ENCODE measurements around the gene LRG1. TPM values are rescaled to one million over a fixed set of nuclear protein-coding genes. Genes with fewer than 3 reads are reported as not detected.

The LRG1 gene, protein sequence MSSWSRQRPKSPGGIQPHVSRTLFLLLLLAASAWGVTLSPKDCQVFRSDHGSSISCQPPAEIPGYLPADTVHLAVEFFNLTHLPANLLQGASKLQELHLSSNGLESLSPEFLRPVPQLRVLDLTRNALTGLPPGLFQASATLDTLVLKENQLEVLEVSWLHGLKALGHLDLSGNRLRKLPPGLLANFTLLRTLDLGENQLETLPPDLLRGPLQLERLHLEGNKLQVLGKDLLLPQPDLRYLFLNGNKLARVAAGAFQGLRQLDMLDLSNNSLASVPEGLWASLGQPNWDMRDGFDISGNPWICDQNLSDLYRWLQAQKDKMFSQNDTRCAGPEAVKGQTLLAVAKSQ
- total RNA-seq (1 to 10 TPM in 1 of 2 donors, under 1 TPM in 1; 0.39 to 1.3 TPM), polyA plus RNA-seq (ENCODE audit: insufficient read length in 2 of 2) (under 1 TPM; 0.36 to 0.54 TPM)
- long read RNA-seq, donor 1 = 0 reads
- long read RNA-seq, donor 2 = 0 reads
- long read RNA-seq, donor 3 = 0 reads
- long read RNA-seq, donor 4 = 0 reads

DNA sequence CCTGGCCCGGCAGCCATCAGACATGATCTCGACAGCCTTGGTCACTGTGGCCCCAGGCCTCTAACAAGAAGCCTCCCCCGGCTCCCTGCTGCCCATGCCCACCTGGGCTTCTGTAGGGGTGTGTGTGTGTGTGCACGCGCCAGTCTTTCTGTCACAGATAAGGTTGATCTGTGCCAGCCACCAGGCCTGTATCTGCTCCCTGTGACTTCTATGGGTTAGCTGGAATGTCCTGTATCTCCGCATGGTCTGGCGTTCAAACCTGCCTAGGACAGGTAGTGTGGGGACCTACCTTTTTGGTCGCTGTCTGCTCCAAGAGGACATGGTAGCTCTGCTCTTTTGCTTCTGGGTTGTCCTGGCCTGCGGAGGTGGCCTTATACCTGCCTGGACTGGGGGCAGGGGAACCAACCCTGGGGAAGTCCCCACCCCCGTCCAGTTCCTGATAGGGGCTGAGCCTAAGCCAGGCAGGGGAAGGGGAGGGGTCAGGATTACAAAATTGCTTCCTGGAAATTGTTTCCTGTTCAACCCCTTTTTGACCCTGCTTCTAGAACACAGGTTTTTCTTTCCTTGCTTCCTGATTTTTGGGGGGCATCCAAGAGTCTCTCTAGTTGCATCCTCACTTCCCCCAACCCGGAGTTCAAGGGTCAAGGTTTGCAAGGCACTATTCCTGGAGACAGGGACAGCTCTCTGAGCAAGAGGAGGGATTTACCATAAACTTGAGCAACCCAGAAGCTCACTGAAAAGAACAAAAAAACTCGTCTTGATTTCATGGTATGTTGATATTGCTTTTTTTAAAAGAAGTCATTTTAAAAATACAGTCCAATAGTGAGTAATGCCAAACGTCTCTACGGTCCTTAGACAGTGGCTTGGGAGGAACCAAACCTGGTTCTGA is at the start of gene LRG1:
Gene LRG1 (minus strand): TSS at position 344 of the 889 bp plus-strand sequence. CDS start 23 bp downstream, at position 321.
- Histone ChIP-seq H3K9me3 (ENCODE audit: control insufficient read depth, insufficient read depth, low read length) (no peaks in the 10 kb centered on the region), H3K36me3 (ENCODE audit: control insufficient read depth, insufficient read depth, low read length) (peaks cover 22% of the 10 kb centered on the region), H3K27ac (ENCODE audit: low read depth, low read length) (no peak within 1 kb of the TSS), H3K4me1 (ENCODE audit: control insufficient read depth, insufficient read depth, low read length) (peaks cover 14% of the 10 kb centered on the region), H3K4me3 (ENCODE audit: low read depth, low read length) (no peak within 1 kb of the TSS), H3K27me3 (ENCODE audit: control insufficient read depth, insufficient read depth, low read length) (no peaks in the 10 kb centered on the region)
- no peak for DNase-seq (ENCODE audit: low read depth in 4 of 6, low spot score in 6 of 6)
- 72% methylated on average over 9 of the region's 14 CpGs for WGBS (ENCODE audit: insufficient coverage)

DNA sequence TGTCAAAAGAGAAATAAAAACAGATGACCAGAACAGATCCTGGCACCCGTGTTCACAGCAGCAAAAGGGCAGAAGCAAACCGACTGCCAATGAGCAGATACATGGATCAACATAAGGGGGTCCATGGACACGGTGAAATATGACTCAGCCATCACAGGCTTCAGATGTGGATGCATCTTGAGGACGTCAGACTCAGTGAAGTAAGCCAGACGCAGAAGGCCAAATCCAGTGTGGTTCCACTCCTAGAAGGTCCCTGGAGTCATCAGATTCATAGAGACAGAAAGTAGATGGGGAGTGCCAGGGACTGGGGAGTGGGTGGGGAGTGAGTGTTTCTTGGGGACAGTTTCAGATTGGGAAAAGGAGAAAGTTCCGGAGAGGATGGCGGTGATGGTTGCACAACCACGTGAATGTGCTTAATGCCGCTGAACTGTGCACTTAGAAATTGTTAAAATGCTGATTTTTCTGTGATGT is 48.5 kb upstream of the LRG1 start:
- Histone ChIP-seq H3K27me3 (ENCODE audit: control insufficient read depth, insufficient read depth, low read length) (peaks cover 4% of the 10 kb centered on the region), H3K27ac (ENCODE audit: low read depth, low read length) (no peak overlapping the region), H3K9me3 (ENCODE audit: control insufficient read depth, insufficient read depth, low read length) (no peaks in the 10 kb centered on the region), H3K36me3 (ENCODE audit: control insufficient read depth, insufficient read depth, low read length) (no peaks in the 10 kb centered on the region), H3K4me1 (ENCODE audit: control insufficient read depth, insufficient read depth, low read length) (peaks cover 18% of the 10 kb centered on the region), H3K4me3 (ENCODE audit: low read depth, low read length) (no peak overlapping the region)
- WGBS (ENCODE audit: insufficient coverage) = 42% methylated on average over 7 of the region's 9 CpGs
- no peak for DNase-seq (ENCODE audit: low read depth in 4 of 6, low spot score in 6 of 6)

DNA sequence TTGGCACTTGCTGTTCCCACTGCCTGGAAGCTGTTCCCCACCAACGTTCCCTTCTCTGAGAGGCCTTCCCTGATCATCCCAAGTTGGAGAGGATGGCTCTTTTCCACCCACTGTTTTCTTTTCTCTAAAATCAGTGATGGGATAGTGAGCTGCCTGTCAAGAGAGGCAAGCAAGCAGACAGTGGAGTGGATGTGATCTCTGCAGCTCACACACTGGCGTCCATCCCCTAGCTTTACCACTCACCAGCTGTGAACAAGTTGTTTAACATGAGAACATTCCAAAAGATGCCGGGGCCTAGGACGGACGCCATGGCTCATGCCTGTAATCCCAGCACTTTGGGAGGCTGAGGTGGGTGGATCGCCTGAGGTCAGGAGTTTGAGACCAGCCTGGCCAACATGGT is 47.7 kb upstream of the LRG1 start:
- no peak for DNase-seq (ENCODE audit: low read depth in 4 of 6, low spot score in 6 of 6)
- Histone ChIP-seq H3K27ac (ENCODE audit: low read depth, low read length) (no peak overlapping the region), H3K27me3 (ENCODE audit: control insufficient read depth, insufficient read depth, low read length) (peaks cover 4% of the 10 kb centered on the region), H3K4me3 (ENCODE audit: low read depth, low read length) (no peak overlapping the region), H3K36me3 (ENCODE audit: control insufficient read depth, insufficient read depth, low read length) (no peaks in the 10 kb centered on the region), H3K9me3 (ENCODE audit: control insufficient read depth, insufficient read depth, low read length) (no peaks in the 10 kb centered on the region), H3K4me1 (ENCODE audit: control insufficient read depth, insufficient read depth, low read length) (peaks cover 22% of the 10 kb centered on the region)
- WGBS (ENCODE audit: insufficient coverage) = 100% methylated on average over 1 of the region's 6 CpGs

DNA sequence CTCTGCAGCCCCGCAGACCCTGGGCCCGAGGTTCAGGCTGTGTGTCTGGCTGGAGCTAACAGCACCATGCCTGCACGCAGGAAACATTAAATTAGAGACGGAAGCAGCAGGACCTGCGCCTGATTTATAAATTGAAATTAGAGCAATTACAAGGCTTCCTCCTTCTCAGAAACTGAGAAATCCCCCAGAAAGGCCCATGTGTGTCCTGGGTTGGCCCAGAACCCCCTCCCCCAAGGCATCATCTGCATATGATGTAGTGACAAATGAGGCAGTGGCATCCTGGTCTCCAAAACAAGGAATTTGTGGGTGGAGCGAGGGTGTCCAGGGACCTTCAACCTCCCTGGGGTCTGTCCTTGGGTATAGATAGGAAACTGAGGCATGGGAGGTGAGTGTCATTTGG is 46.9 kb upstream of the LRG1 start:
- Histone ChIP-seq H3K9me3 (ENCODE audit: control insufficient read depth, insufficient read depth, low read length) (no peaks in the 10 kb centered on the region), H3K27ac (ENCODE audit: low read depth, low read length) (no peak overlapping the region), H3K27me3 (ENCODE audit: control insufficient read depth, insufficient read depth, low read length) (peaks cover 6% of the 10 kb centered on the region), H3K4me1 (ENCODE audit: control insufficient read depth, insufficient read depth, low read length) (peaks cover 28% of the 10 kb centered on the region), H3K36me3 (ENCODE audit: control insufficient read depth, insufficient read depth, low read length) (no peaks in the 10 kb centered on the region), H3K4me3 (ENCODE audit: low read depth, low read length) (no peak overlapping the region)
- no peak for DNase-seq (ENCODE audit: low read depth in 4 of 6, low spot score in 6 of 6)
- 63% methylated on average over 6 of the region's 6 CpGs for WGBS (ENCODE audit: insufficient coverage)

DNA sequence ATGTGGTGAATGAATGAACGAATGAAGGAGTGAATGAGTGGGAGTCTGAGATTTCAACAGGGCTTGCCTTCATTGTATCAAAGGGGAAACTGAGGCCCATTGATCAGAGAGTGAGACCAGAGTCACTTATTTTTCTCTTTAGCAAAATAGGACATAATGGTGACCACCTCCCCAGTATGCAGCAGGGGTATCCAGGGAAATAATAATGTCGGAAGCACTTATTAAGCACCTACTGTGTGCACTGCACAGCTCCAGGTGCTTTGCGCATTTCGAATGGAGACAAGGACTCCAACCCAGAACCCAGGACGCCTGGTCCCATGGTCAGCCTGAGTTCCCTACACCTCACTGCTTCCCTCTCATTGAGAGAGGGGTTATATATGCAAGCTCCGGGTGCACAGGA is 46.4 kb upstream of the LRG1 start:
- Histone ChIP-seq H3K36me3 (ENCODE audit: control insufficient read depth, insufficient read depth, low read length) (no peaks in the 10 kb centered on the region), H3K27me3 (ENCODE audit: control insufficient read depth, insufficient read depth, low read length) (peaks cover 6% of the 10 kb centered on the region), H3K4me1 (ENCODE audit: control insufficient read depth, insufficient read depth, low read length) (peaks cover 29% of the 10 kb centered on the region), H3K27ac (ENCODE audit: low read depth, low read length) (no peak overlapping the region), H3K9me3 (ENCODE audit: control insufficient read depth, insufficient read depth, low read length) (no peaks in the 10 kb centered on the region), H3K4me3 (ENCODE audit: low read depth, low read length) (no peak overlapping the region)
- 100% methylated on average over 2 of the region's 6 CpGs for WGBS (ENCODE audit: insufficient coverage)
- DNase-seq (ENCODE audit: low read depth in 4 of 6, low spot score in 6 of 6) = no peak

DNA sequence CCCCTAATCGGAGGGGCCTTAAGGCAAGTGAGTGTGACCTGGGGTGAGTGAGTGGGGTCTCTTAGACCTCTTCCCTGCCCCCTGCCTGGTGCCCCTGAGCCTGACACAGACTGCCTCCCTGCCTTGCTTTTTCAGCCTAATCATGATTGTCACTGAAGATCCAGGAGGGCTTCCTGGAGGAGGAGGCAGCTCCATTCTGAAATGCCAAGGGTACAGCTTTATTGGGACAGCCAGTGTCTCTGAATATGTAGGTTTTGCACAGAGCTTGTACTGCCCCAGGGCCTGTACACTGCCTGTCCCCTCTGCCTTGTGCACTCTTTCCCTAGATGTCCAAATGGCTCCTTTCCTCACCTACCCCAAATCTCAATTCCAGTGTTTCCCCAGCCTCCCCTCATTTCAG is 45.7 kb upstream of the LRG1 start:
- H3K27ac ChIP-seq (ENCODE audit: low read depth, low read length) = no peak overlapping the region
- peaks cover 34% of the 10 kb centered on the region for H3K4me1 ChIP-seq (ENCODE audit: control insufficient read depth, insufficient read depth, low read length)
- WGBS (ENCODE audit: insufficient coverage) = 50% methylated on average over 1 of the region's 1 CpG
- H3K4me3 ChIP-seq (ENCODE audit: low read depth, low read length) = no peak overlapping the region
- no peak for DNase-seq (ENCODE audit: low read depth in 4 of 6, low spot score in 6 of 6)
- no peaks in the 10 kb centered on the region for H3K9me3 ChIP-seq (ENCODE audit: control insufficient read depth, insufficient read depth, low read length)
- peaks cover 10% of the 10 kb centered on the region for H3K27me3 ChIP-seq (ENCODE audit: control insufficient read depth, insufficient read depth, low read length)
- H3K36me3 ChIP-seq (ENCODE audit: control insufficient read depth, insufficient read depth, low read length) = no peaks in the 10 kb centered on the region

DNA sequence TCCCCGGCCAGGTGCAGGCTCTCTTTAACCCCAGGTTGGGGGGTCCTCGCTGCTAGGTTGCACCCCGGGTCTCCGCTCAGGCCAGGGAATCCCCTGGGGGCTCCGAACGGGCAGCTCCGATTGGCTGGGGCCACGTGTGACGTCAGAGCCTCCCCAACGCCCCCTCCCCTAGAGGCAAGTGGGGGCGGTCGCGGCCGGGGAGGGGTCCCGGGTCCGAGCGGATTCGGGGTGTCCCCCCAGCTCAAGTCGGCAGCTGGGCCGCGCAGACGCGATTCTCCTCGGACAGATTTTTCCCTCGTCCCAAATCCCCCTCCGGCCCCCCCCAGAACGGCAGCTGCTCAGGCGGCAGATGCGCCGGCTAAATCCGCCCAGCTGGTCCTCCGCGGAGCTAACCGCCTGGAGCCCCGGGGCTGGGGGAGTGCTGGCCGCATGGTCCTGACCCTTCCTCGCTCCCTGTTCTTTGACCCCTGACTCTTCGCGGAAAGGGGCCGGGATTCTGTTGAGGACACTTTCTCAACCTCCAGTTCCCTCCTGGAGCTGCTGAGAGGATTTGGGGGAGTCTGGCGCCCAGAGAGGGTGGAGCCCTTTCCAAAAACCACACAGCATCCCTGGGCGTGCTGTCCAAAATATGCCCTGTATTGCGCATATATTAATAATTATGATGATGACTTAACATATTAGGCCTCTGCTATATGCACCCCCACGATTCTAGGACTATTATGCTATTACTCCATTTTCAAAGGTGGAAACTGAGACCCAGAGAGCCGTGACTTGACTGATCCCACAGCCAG is 45.0 kb upstream of the LRG1 start:
- peaks cover 41% of the 10 kb centered on the region for H3K4me1 ChIP-seq (ENCODE audit: control insufficient read depth, insufficient read depth, low read length)

DNA sequence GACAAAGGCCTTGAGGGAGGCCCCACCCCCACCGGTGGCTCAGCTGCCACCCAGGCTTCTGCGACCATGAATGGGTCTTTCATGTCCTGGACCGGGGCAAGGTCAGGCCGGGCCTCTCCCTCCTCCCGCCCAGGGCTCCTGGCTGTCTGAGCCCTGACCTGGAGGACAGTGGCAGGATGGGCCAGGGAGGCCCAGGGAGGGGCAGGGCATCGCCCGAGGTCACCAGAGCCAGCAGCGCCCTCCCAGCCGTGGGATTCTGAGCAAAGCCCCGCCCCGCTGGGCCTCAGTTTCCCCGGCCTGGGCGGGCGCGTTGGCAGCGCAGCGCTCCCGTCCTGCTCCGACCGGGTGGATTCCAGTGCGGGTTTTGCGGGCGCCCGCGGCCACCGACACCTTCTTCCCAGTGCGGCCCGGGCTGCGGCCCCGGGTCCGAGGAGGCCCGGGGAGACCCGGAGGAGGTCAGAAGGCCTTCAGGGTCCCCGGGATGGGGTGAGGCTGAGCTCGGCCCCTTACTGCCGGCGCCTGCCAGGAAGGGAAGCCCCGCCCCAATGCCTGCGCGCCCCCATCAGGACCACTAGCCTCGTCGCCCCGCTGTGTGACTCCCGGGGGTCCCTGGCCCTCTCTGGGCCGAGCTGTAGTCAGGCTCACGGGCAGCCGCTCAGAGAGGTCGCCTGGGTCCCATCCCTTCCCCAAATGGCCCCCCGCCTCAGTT is 44.3 kb upstream of the LRG1 start:
- Histone ChIP-seq H3K27ac (ENCODE audit: low read depth, low read length) (no peak overlapping the region), H3K4me1 (ENCODE audit: control insufficient read depth, insufficient read depth, low read length) (peaks cover 48% of the 10 kb centered on the region), H3K4me3 (ENCODE audit: low read depth, low read length) (peak overlapping the region; percentile 48), H3K27me3 (ENCODE audit: control insufficient read depth, insufficient read depth, low read length) (peaks cover 16% of the 10 kb centered on the region), H3K36me3 (ENCODE audit: control insufficient read depth, insufficient read depth, low read length) (peaks cover under 1% of the 10 kb centered on the region), H3K9me3 (ENCODE audit: control insufficient read depth, insufficient read depth, low read length) (no peaks in the 10 kb centered on the region)
- peak in 2 of 6 donors; percentile 78 to 79 for DNase-seq (ENCODE audit: low read depth in 4 of 6, low spot score in 6 of 6)
- under 1% methylated on average over 49 of the region's 49 CpGs for WGBS (ENCODE audit: insufficient coverage)

More for the DNA sequence above, 45.0 kb upstream of the LRG1 start:
- H3K4me3 ChIP-seq (ENCODE audit: low read depth, low read length) = peak overlapping the region; percentile 48
- peak in 2 of 6 donors; percentile 77 to 78 for DNase-seq (ENCODE audit: low read depth in 4 of 6, low spot score in 6 of 6)
- H3K27me3 ChIP-seq (ENCODE audit: control insufficient read depth, insufficient read depth, low read length) = peaks cover 15% of the 10 kb centered on the region
- no peak overlapping the region for H3K27ac ChIP-seq (ENCODE audit: low read depth, low read length)
- H3K9me3 ChIP-seq (ENCODE audit: control insufficient read depth, insufficient read depth, low read length) = no peaks in the 10 kb centered on the region
- WGBS (ENCODE audit: insufficient coverage) = 2% methylated on average over 36 of the region's 45 CpGs
- H3K36me3 ChIP-seq (ENCODE audit: control insufficient read depth, insufficient read depth, low read length) = no peaks in the 10 kb centered on the region

Data from spinal cord (tissue), 10 donors.